OCI-LY1 (cell line): ENCODE data around the gene KLF15.

Experiments used
- CTCF ChIP-seq: fragments of 200-600 bp; sonication (generic), shearing (Covaris generic); IDR thresholded peaks from 2 replicates; pipeline ENCODE4 v1.5.1; 2017; ENCODE audit warnings: mild to moderate bottlenecking, antibody characterized with exemption, low read length, moderate library complexity, mixed read lengths
- EZH2 ChIP-seq: fragments of 200-600 bp; sonication (generic), shearing (Covaris generic); IDR thresholded peaks from 2 replicates; pipeline ENCODE4 v1.8.0; 2017; ENCODE audit warnings: borderline replicate concordance, mixed run types, mild to moderate bottlenecking, antibody characterized with exemption, low read length, moderate library complexity, mixed read lengths

GRCh38 chr3:126365351-126366277 lies 8.4 kb upstream of the KLF15 start:
- TF ChIP-seq CTCF: no peak
- no peak for TF ChIP-seq EZH2
